A549 treated with AZD9567 at 1 μM for 4 hours (cell line): ENCODE results near the gene COX4I2. TPM values are rescaled to one million over a fixed set of nuclear protein-coding genes. Genes with fewer than 3 reads are reported as not detected.

Source experiments
- total RNA-seq: library from RNA; stranded (reverse); fragments of 200-300 nt; extraction: Qiagen RNA extraction; gene quantifications from 5 replicates; pipeline ENCODE4 v1.2.3, GENCODE V29; 2022; ENCODE audit not compliant: insufficient read depth

The COX4I2 gene
- not detected in 5 replicates for total RNA-seq

GRCh38 chr20:31637660-31638059 is at the start of gene COX4I2:
TSS of gene COX4I2 (plus strand) at chr20:31637912. CDS start at chr20:31639018, 1,106 bp downstream.

GRCh38 chr20:31605031-31605901 is 32.4 kb upstream of the COX4I2 start, which contains the start of gene ID1:
TSS of gene ID1 (plus strand) at chr20:31605289. CDS start at chr20:31605388, 99 bp downstream.

Other genes starting within 250 kb of the COX4I2 start
- not detected in 5 replicates for gene DEFB119, start 247.3 kb upstream of the COX4I2 start, total RNA-seq
- gene DEFB121, start 231.7 kb upstream of the COX4I2 start, total RNA-seq: not detected in 5 replicates
- gene DEFB123, start 197.3 kb upstream of the COX4I2 start, total RNA-seq: not detected in 5 replicates
- 1.3 TPM in 1 of 5 replicates, not detected in the others for gene DEFB124, start 162.8 kb upstream of the COX4I2 start, total RNA-seq
- 0.38 to 0.59 TPM (median 0.50 TPM) in 4 of 5 replicates, not detected in the other for gene REM1, start 162.6 kb upstream of the COX4I2 start, total RNA-seq
- gene HM13, start 123.5 kb upstream of the COX4I2 start, total RNA-seq: 197 to 263 TPM (median 238 TPM) in 5 replicates
- 404 to 603 TPM (median 466 TPM) in 5 replicates for gene ID1, start 32.6 kb upstream of the COX4I2 start, total RNA-seq
- gene BCL2L1, start 85.0 kb downstream of the COX4I2 start, total RNA-seq: 255 to 274 TPM (median 268 TPM) in 5 replicates
- 91.0 to 117 TPM (median 98.2 TPM) in 5 replicates for gene TPX2, start 101.4 kb downstream of the COX4I2 start, total RNA-seq
- 0.37 to 1.00 TPM (median 0.52 TPM) in 4 of 5 replicates, not detected in the other for gene MYLK2, start 181.4 kb downstream of the COX4I2 start, total RNA-seq
- gene FOXS1, start 207.7 kb downstream of the COX4I2 start, total RNA-seq: 0.12 to 0.47 TPM (median 0.29 TPM) in 4 of 5 replicates, not detected in the other
- 0.73 to 1.0 TPM (median 0.88 TPM) in 4 of 5 replicates, not detected in the other for gene DUSP15, start 232.6 kb downstream of the COX4I2 start, total RNA-seq
- 0.03 to 0.15 TPM (median 0.11 TPM) in 4 of 5 replicates, not detected in the other for gene TTLL9, start 232.7 kb downstream of the COX4I2 start, total RNA-seq